Measurements from ENCODE around the gene RHOH. TPM values are rescaled to one million over a fixed set of nuclear protein-coding genes. Genes with fewer than 3 reads are reported as not detected.

Gene RHOH, protein sequence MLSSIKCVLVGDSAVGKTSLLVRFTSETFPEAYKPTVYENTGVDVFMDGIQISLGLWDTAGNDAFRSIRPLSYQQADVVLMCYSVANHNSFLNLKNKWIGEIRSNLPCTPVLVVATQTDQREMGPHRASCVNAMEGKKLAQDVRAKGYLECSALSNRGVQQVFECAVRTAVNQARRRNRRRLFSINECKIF
- total RNA-seq, result not detected in 2 replicates

GRCh38 chr4:40196724-40197281 lies at the start of gene RHOH:
Gene RHOH, plus strand, starts transcription at chr4:40197031. Its CDS starts 46,356 bp downstream, at chr4:40243387.

Other genes with a start within 250 kb of the RHOH start
- 59.3 and 60.7 TPM in 2 replicates for gene PDS5A, start 219.1 kb upstream of the RHOH start, total RNA-seq
- gene N4BP2, start 140.2 kb upstream of the RHOH start, total RNA-seq, result 2.5 and 3.5 TPM in 2 replicates
- gene CHRNA9, start 138.3 kb downstream of the RHOH start, total RNA-seq, result not detected in 2 replicates